ENCODE data around the gene HEPACAM.

The HEPACAM gene

GRCh38 chr11:124870430-124870829 is 65.4 kb downstream of the HEPACAM start:
- Histone ChIP-seq H2BK12ac (ENCODE audit: low read length in 2 of 2) (no peak overlapping the region), H3K23ac (ENCODE audit: low read length in 2 of 2) (no peak overlapping the region), H2BK15ac (ENCODE audit: low read depth, poor library complexity, severe bottlenecking) (no peak overlapping the region), H3K27me3 (ENCODE audit: control insufficient read depth in 1 of 2, insufficient read depth in 1 of 2, low read length in 2 of 2) (peaks cover 95 to 97% of the 10 kb centered on the region in 2 experiments), H4K91ac (ENCODE audit: low read length) (no peak overlapping the region), H3K4me3 (ENCODE audit: insufficient read depth in 1 of 2, low read depth in 1 of 2, low read length in 2 of 2) (no peak overlapping the region), H3K9ac (ENCODE audit: low read length) (no peak overlapping the region), H2BK120ac (ENCODE audit: low read depth, low read length) (no peak overlapping the region), H3K4me2 (ENCODE audit: low read length, poor library complexity, severe bottlenecking) (no peak overlapping the region), H4K8ac (ENCODE audit: low read length) (no peak overlapping the region), H2AFZ (ENCODE audit: low read depth, low read length) (no peak overlapping the region), H3K18ac (ENCODE audit: low read depth in 1 of 2, low read length in 2 of 2) (no peak overlapping the region), H3K4ac (ENCODE audit: low read depth in 1 of 2, low read length in 2 of 2) (no peak overlapping the region), H3K27ac (ENCODE audit: low read length, poor library complexity, severe bottlenecking) (no peak overlapping the region), H3K4me1 (ENCODE audit: control insufficient read depth, insufficient read depth, low read depth, low read length) (peaks cover 15% of the 10 kb centered on the region), H2BK5ac (ENCODE audit: low read depth, low read length, poor library complexity, severe bottlenecking) (no peak overlapping the region), H3K36me3 (ENCODE audit: control insufficient read depth in 1 of 2, insufficient read depth in 2 of 2, low read depth in 1 of 2, low read length in 2 of 2) (no peaks in the 10 kb centered on the region), H3K9me3 (ENCODE audit: control insufficient read depth, low read length) (no peaks in the 10 kb centered on the region), H3K14ac (ENCODE audit: low read length in 2 of 2) (no peak overlapping the region), H3K79me1 (replicated peaks; ENCODE audit: low read length, poor library complexity, severe bottlenecking) (no peaks in the 10 kb centered on the region), H2AK5ac (ENCODE audit: low read length, severe bottlenecking) (no peak overlapping the region)
- no peak for DNase-seq
- 79% methylated on average over 7 of the region's 7 CpGs for WGBS

- no peak overlapping the region for H3K9ac ChIP-seq (ENCODE audit: low read length)
- no peak overlapping the region for H2AK5ac ChIP-seq (ENCODE audit: low read length, severe bottlenecking)
- H3K14ac ChIP-seq (ENCODE audit: low read length in 2 of 2), result no peak overlapping the region
- no peak overlapping the region for H4K91ac ChIP-seq (ENCODE audit: low read length)
- H3K23ac ChIP-seq (ENCODE audit: low read length in 2 of 2), result no peak overlapping the region
- H2BK12ac ChIP-seq (ENCODE audit: low read length in 2 of 2), result no peak overlapping the region
- H3K9me3 ChIP-seq (ENCODE audit: control insufficient read depth, low read length), result no peaks in the 10 kb centered on the region
- no peak overlapping the region for H3K27ac ChIP-seq (ENCODE audit: low read length, poor library complexity, severe bottlenecking)
- H3K4me3 ChIP-seq (ENCODE audit: insufficient read depth in 1 of 2, low read depth in 1 of 2, low read length in 2 of 2), result no peak overlapping the region
- H3K79me1 ChIP-seq (replicated peaks; ENCODE audit: low read length, poor library complexity, severe bottlenecking), result no peaks in the 10 kb centered on the region
- H2BK5ac ChIP-seq (ENCODE audit: low read depth, low read length, poor library complexity, severe bottlenecking), result no peak overlapping the region
- 75% methylated on average over 13 of the region's 14 CpGs for WGBS
- H3K4me1 ChIP-seq (ENCODE audit: control insufficient read depth, insufficient read depth, low read depth, low read length), result peaks cover 19% of the 10 kb centered on the region
- H3K4me2 ChIP-seq (ENCODE audit: low read length, poor library complexity, severe bottlenecking), result no peak overlapping the region
- no peak overlapping the region for H3K18ac ChIP-seq (ENCODE audit: low read depth in 1 of 2, low read length in 2 of 2)
- H2AFZ ChIP-seq (ENCODE audit: low read depth, low read length), result no peak overlapping the region
- H2BK15ac ChIP-seq (ENCODE audit: low read depth, poor library complexity, severe bottlenecking), result no peak overlapping the region
- H4K8ac ChIP-seq (ENCODE audit: low read length), result no peak overlapping the region
- no peak overlapping the region for H2BK120ac ChIP-seq (ENCODE audit: low read depth, low read length)
- no peak overlapping the region for H3K4ac ChIP-seq (ENCODE audit: low read depth in 1 of 2, low read length in 2 of 2)
- no peaks in the 10 kb centered on the region for H3K36me3 ChIP-seq (ENCODE audit: control insufficient read depth in 1 of 2, insufficient read depth in 2 of 2, low read depth in 1 of 2, low read length in 2 of 2)
- DNase-seq, result no peak
- peaks cover 96 to 100% of the 10 kb centered on the region in 2 experiments for H3K27me3 ChIP-seq (ENCODE audit: control insufficient read depth in 1 of 2, insufficient read depth in 1 of 2, low read length in 2 of 2)
Measured at GRCh38 chr11:124869856-124870387, 65.9 kb downstream of the HEPACAM start.

- Histone ChIP-seq H3K36me3 (ENCODE audit: control insufficient read depth in 1 of 2, insufficient read depth in 2 of 2, low read depth in 1 of 2, low read length in 2 of 2) (no peaks in the 10 kb centered on the region), H2BK12ac (ENCODE audit: low read length in 2 of 2) (no peak overlapping the region), H3K14ac (ENCODE audit: low read length in 2 of 2) (no peak overlapping the region), H3K9ac (ENCODE audit: low read length) (no peak overlapping the region), H2BK5ac (ENCODE audit: low read depth, low read length, poor library complexity, severe bottlenecking) (no peak overlapping the region), H3K18ac (ENCODE audit: low read depth in 1 of 2, low read length in 2 of 2) (no peak overlapping the region), H2AK5ac (ENCODE audit: low read length, severe bottlenecking) (no peak overlapping the region), H4K8ac (ENCODE audit: low read length) (no peak overlapping the region), H3K27ac (ENCODE audit: low read length, poor library complexity, severe bottlenecking) (no peak overlapping the region), H2BK120ac (ENCODE audit: low read depth, low read length) (no peak overlapping the region), H3K4me3 (ENCODE audit: insufficient read depth in 1 of 2, low read depth in 1 of 2, low read length in 2 of 2) (no peak overlapping the region), H2AFZ (ENCODE audit: low read depth, low read length) (no peak overlapping the region), H4K91ac (ENCODE audit: low read length) (no peak overlapping the region), H3K4me2 (ENCODE audit: low read length, poor library complexity, severe bottlenecking) (no peak overlapping the region), H3K27me3 (ENCODE audit: control insufficient read depth in 1 of 2, insufficient read depth in 1 of 2, low read length in 2 of 2) (peaks cover 99 to 100% of the 10 kb centered on the region in 2 experiments), H2BK15ac (ENCODE audit: low read depth, poor library complexity, severe bottlenecking) (no peak overlapping the region), H3K4me1 (ENCODE audit: control insufficient read depth, insufficient read depth, low read depth, low read length) (peaks cover 19% of the 10 kb centered on the region), H3K9me3 (ENCODE audit: control insufficient read depth, low read length) (no peaks in the 10 kb centered on the region), H3K79me1 (replicated peaks; ENCODE audit: low read length, poor library complexity, severe bottlenecking) (no peaks in the 10 kb centered on the region), H3K4ac (ENCODE audit: low read depth in 1 of 2, low read length in 2 of 2) (no peak overlapping the region), H3K23ac (ENCODE audit: low read length in 2 of 2) (no peak overlapping the region)
- DNase-seq, result no peak
- 21% methylated on average over 16 of the region's 16 CpGs for WGBS
Measured at GRCh38 chr11:124869331-124869730, 66.5 kb downstream of the HEPACAM start.
